AG20443 (cell line): ENCODE data around the gene SERPINA6.
"Not testable (repeated sequence)": the region's sequence is repeated elsewhere in the genome, so short reads cannot be mapped to it uniquely, and the experiment has no call there.

Experiments
- DNase-seq: peaks from one replicate; pipeline ENCODE4 v3.0.0; 2012; ENCODE audit warnings: low spot score, mixed read lengths

Gene SERPINA6

GRCh38 chr14:94354190-94354589 lies 31.1 kb upstream of the SERPINA6 start:
- DNase-seq = not testable (repeated sequence)

- DNase-seq = no peak
Observed at GRCh38 chr14:94349276-94349675, 26.1 kb upstream of the SERPINA6 start.

- no peak for DNase-seq
Observed at GRCh38 chr14:94348836-94349235, 25.7 kb upstream of the SERPINA6 start.

GRCh38 chr14:94346841-94347240 lies 23.7 kb upstream of the SERPINA6 start:
- no peak for DNase-seq

GRCh38 chr14:94346065-94346786 lies 23.1 kb upstream of the SERPINA6 start:
- not testable (repeated sequence) for DNase-seq

GRCh38 chr14:94345344-94346064 lies 22.4 kb upstream of the SERPINA6 start:
- peak; percentile 89 for DNase-seq

GRCh38 chr14:94344389-94344788 lies 21.3 kb upstream of the SERPINA6 start:
- DNase-seq = no peak

- no peak for DNase-seq
Observed at GRCh38 chr14:94343238-94344005, 20.3 kb upstream of the SERPINA6 start.

GRCh38 chr14:94342334-94342934 lies 19.3 kb upstream of the SERPINA6 start:
- DNase-seq = peak; percentile 94

GRCh38 chr14:94341656-94342333 lies 18.7 kb upstream of the SERPINA6 start:
- peak; percentile 56 for DNase-seq

- no peak for DNase-seq
Observed at GRCh38 chr14:94340533-94340932, 17.4 kb upstream of the SERPINA6 start.

GRCh38 chr14:94338023-94338422 lies 14.9 kb upstream of the SERPINA6 start:
- DNase-seq = no peak

- no peak for DNase-seq
Observed at GRCh38 chr14:94337274-94337673, 14.1 kb upstream of the SERPINA6 start.

GRCh38 chr14:94334872-94335271 lies 11.7 kb upstream of the SERPINA6 start:
- DNase-seq = no peak

- no peak for DNase-seq
Observed at GRCh38 chr14:94332587-94332986, 9.5 kb upstream of the SERPINA6 start.

GRCh38 chr14:94332063-94332583 lies 9.0 kb upstream of the SERPINA6 start:
- DNase-seq = no peak

GRCh38 chr14:94331462-94331861 lies 8.3 kb upstream of the SERPINA6 start:
- no peak for DNase-seq

- no peak for DNase-seq
Observed at GRCh38 chr14:94330857-94331256, 7.7 kb upstream of the SERPINA6 start.

- DNase-seq = no peak
Observed at GRCh38 chr14:94330432-94330831, 7.3 kb upstream of the SERPINA6 start.

- DNase-seq = no peak
Observed at GRCh38 chr14:94329857-94330256, 6.7 kb upstream of the SERPINA6 start.

GRCh38 chr14:94328196-94328595 lies 5.1 kb upstream of the SERPINA6 start:
- DNase-seq = no peak
